Testis (tissue), 3 donors: Measurements from ENCODE around the gene PDK2. TPM values are rescaled to one million over a fixed set of nuclear protein-coding genes. Genes with fewer than 3 reads are reported as not detected.

Experiments
- DNase-seq: peaks from one replicate; pipeline ENCODE4 v3.0.0-alpha.2; 2019
- H3K27ac ChIP-seq, 2 donors: fragments of 200-600 bp; sonication (generic); one replicate each; pipeline ENCODE4 v1.5.1; 2019
- H3K27me3 ChIP-seq: fragments of 200-600 bp; sonication (generic); one replicate; pipeline ENCODE4 v1.5.1; 2019
- H3K36me3 ChIP-seq: fragments of 200-600 bp; sonication (generic); one replicate; pipeline ENCODE4 v1.5.1; 2017; ENCODE audit warnings: low read depth; ENCODE audit errors: missing control alignments
- H3K4me1 ChIP-seq: fragments of 200-600 bp; sonication (generic); one replicate; pipeline ENCODE4 v1.5.1; 2019
- H3K4me3 ChIP-seq, 2 donors: fragments of 200-600 bp; sonication (generic); one replicate each; pipeline ENCODE4 v1.5.1; 2017 to 2019
- H3K9me3 ChIP-seq: fragments of 200-600 bp; sonication (generic); one replicate; pipeline ENCODE4 v1.5.1; 2017
- CTCF ChIP-seq, 3 experiments: fragments of 450-650 bp in 2 of 3; fragments of 200-600 bp in 1 of 3; sonication (generic) in 1 of 3; IDR thresholded peaks; one replicate each; pipeline ENCODE4 v1.5.1; 2016 to 2019; ENCODE audit warnings: antibody characterized with exemption in 3 of 3, mild to moderate bottlenecking in 2 of 3, moderate library complexity in 1 of 3
- POLR2A ChIP-seq: fragments of 450-650 bp; IDR thresholded peaks from one replicate; pipeline ENCODE4 v1.6.1; 2017; ENCODE audit warnings: antibody characterized with exemption, mild to moderate bottlenecking, moderate library complexity
- WGBS, 2 donors: methylation state at CpG; one replicate each; pipeline ENCODE4 v1.1.5; 2018; 5-methylcytosine and 5-hydroxymethylcytosine counted together
- intact Hi-C: fragments of 100-400 bp; cut with DNase I; formaldehyde crosslinking; loops from one replicate; pipeline ENCODE4 v1.15.1; 2023; ENCODE audit warnings: low total_unique reads
- polyA plus RNA-seq: library from polyadenylated mRNA; stranded (reverse); fragments of 350-450 nt; fragmentation: Illumina TruSeq; extraction: RNeasy Lipid Tissue Mini Kit (QIAGEN cat#74804); gene quantifications from one replicate; pipeline ENCODE4 v1.2.3, GENCODE V29; 2014; ENCODE audit warnings: low read depth, low replicate concordance; ENCODE audit not compliant: insufficient read depth
- total RNA-seq, 2 donors: library from RNA; depleted of rRNA; stranded (reverse); fragments of >200 nt; gene quantifications; one replicate each; pipeline ENCODE4 v1.2.3, GENCODE V29; 2016

Gene PDK2
- total and polyA plus RNA-seq, 3 donors from 2014 or later: 50.6 to 62.1 (median 56.4) TPM

- intact Hi-C loops: no loop called here
- Histone ChIP-seq H3K27ac (no peak overlapping the region), H3K36me3 (no peaks in the 10 kb centered on the region), H3K4me3 (no peak overlapping the region), H3K27me3 (no peaks in the 10 kb centered on the region), H3K9me3 (no peaks in the 10 kb centered on the region), H3K4me1 (peaks cover 46% of the 10 kb centered on the region)
- TF ChIP-seq POLR2A: no peak
- TF ChIP-seq CTCF (IDR thresholded peaks at IDR 0.05): no peak
- no peak for DNase-seq
- WGBS, 2 donors: 88 to 93% methylated on average over 8 of the region's 8 CpGs
These were observed 31.4 kb upstream of the PDK2 start for GRCh38 chr17:50063561-50064252.

- H3K27me3 ChIP-seq: no peaks in the 10 kb centered on the region
- 65 to 78% methylated on average over 15 to 20 of the region's 20 CpGs for WGBS, 2 donors
- H3K4me1 ChIP-seq: peaks cover 39% of the 10 kb centered on the region
- peak; percentile 24 for DNase-seq
- H3K4me3 ChIP-seq: no peak overlapping the region
- H3K9me3 ChIP-seq: no peaks in the 10 kb centered on the region
- H3K36me3 ChIP-seq: no peaks in the 10 kb centered on the region
- intact Hi-C loops: no loop called here
- no peak overlapping the region for H3K27ac ChIP-seq
- no peak for TF ChIP-seq CTCF (IDR thresholded peaks at IDR 0.05)
- TF ChIP-seq POLR2A: no peak
These were observed 30.7 kb upstream of the PDK2 start for GRCh38 chr17:50064253-50065001.

DNA sequence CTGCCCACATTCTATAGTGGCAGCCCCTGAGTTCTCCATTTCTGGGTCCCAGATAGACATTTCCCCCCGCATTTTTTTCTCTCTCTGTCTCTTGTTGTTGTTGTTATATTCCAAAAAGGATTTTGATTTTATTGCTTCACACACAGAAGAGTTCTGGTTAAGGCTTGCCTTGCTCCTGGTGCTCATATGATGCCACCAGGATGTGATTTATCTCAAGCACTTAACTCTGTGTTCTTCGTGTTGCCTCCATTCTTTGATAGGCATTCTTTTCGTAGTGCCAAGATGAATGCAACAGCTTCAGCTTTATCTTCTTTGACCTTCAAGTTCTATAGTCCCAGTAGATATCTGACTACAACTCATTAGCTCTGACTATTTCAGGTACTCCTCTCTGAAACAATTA lies 30.1 kb upstream of the PDK2 start:
- WGBS, 2 donors: 65 to 82% methylated on average over 3 of the region's 3 CpGs

GRCh38 chr17:50066995-50067394 lies 28.2 kb upstream of the PDK2 start:
- H3K4me1 ChIP-seq: peaks cover 17% of the 10 kb centered on the region
- no peaks in the 10 kb centered on the region for H3K27me3 ChIP-seq
- H3K27ac ChIP-seq: no peak overlapping the region
- WGBS, 2 donors: 80 to 89% methylated on average over 1 to 2 of the region's 2 CpGs
- H3K9me3 ChIP-seq: no peaks in the 10 kb centered on the region
- no peaks in the 10 kb centered on the region for H3K36me3 ChIP-seq
- TF ChIP-seq POLR2A: no peak
- no peak for TF ChIP-seq CTCF (IDR thresholded peaks at IDR 0.05)
- intact Hi-C loops: no loop called here
- H3K4me3 ChIP-seq: no peak overlapping the region
- no peak for DNase-seq

More for the DNA sequence above, 30.1 kb upstream of the PDK2 start:
- DNase-seq: no peak
- TF ChIP-seq CTCF (IDR thresholded peaks at IDR 0.05) (no peak), POLR2A (no peak)
- H3K9me3 ChIP-seq: no peaks in the 10 kb centered on the region
- H3K27ac ChIP-seq: no peak overlapping the region
- H3K4me1 ChIP-seq: peaks cover 32% of the 10 kb centered on the region
- no peaks in the 10 kb centered on the region for H3K27me3 ChIP-seq
- H3K36me3 ChIP-seq: no peaks in the 10 kb centered on the region
- intact Hi-C loops: no loop called here
- H3K4me3 ChIP-seq: no peak overlapping the region
